ENCODE results near the gene RASSF1. TPM values are rescaled to one million over a fixed set of nuclear protein-coding genes. Genes with fewer than 3 reads are reported as not detected.

Gene RASSF1
- total RNA-seq, 2 experiments from 2014 or later = 68.0 to 71.2 TPM

- H3K27ac ChIP-seq (ENCODE audit: low read depth in 1 of 2, low read length in 2 of 2) = peak overlapping the region in 1 of 2 donors; percentile 17
- H3K36me3 ChIP-seq (ENCODE audit: insufficient read depth, low read length) = peaks cover 33% of the 10 kb centered on the region
- H3K27me3 ChIP-seq (ENCODE audit: control insufficient read depth in 1 of 2, insufficient read depth in 2 of 2, low read length in 2 of 2) = no peaks in the 10 kb centered on the region
- peaks cover 52% of the 10 kb centered on the region for H3K4me1 ChIP-seq (ENCODE audit: insufficient read depth, low read length)
- H3K27me3 Mint-ChIP-seq = no peaks in the 10 kb centered on the region
- CTCF ChIA-PET = interaction anchor here (0.9 to 1.2 kb wide), 3 partner anchors 9 to 61 kb away, joined by 3 to 5 read pairs (median 5); partner anchors contain the start of genes CYB561D2, HYAL3, NAA80 and NPRL2
- POLR2A ChIA-PET = interaction anchor here (0.7 to 1.6 kb wide), 5 partner anchors 9 to 252 kb away, joined by 4 to 17 read pairs (median 5); partner anchors contain the start of genes CISH, CYB561D2, HEMK1 and NPRL2
- TF ChIP-seq, protein P1, sequence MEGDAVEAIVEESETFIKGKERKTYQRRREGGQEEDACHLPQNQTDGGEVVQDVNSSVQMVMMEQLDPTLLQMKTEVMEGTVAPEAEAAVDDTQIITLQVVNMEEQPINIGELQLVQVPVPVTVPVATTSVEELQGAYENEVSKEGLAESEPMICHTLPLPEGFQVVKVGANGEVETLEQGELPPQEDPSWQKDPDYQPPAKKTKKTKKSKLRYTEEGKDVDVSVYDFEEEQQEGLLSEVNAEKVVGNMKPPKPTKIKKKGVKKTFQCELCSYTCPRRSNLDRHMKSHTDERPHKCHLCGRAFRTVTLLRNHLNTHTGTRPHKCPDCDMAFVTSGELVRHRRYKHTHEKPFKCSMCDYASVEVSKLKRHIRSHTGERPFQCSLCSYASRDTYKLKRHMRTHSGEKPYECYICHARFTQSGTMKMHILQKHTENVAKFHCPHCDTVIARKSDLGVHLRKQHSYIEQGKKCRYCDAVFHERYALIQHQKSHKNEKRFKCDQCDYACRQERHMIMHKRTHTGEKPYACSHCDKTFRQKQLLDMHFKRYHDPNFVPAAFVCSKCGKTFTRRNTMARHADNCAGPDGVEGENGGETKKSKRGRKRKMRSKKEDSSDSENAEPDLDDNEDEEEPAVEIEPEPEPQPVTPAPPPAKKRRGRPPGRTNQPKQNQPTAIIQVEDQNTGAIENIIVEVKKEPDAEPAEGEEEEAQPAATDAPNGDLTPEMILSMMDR (IDR thresholded peaks at IDR 0.05) = no peak
- H3K27ac Mint-ChIP-seq = peak overlapping the region; percentile 88
- peaks cover 37% of the 10 kb centered on the region for H3K4me1 Mint-ChIP-seq (ENCODE audit: low read depth)
- intact Hi-C loops (cut with DNase I, micrococcal nuclease) = loop anchor here (1.0 to 5.0 kb wide), 3 partner anchors 8 to 1138 kb away; partner anchors contain the start of genes HYAL3 (in 1 of the 2) and NAA80 (in 1 of the 2)
- H3K9me3 ChIP-seq (ENCODE audit: control insufficient read depth in 1 of 2, insufficient read depth in 1 of 2, low read length in 2 of 2) = no peaks in the 10 kb centered on the region
- H3K9me3 Mint-ChIP-seq = no peaks in the 10 kb centered on the region
- peak overlapping the region; percentile 98 for H3K4me3 Mint-ChIP-seq
- ATAC-seq (ENCODE audit: poor library complexity) (peak; percentile 25), DNase-seq (no peak)
- H3K4me3 ChIP-seq (ENCODE audit: low read length) = peak overlapping the region; percentile 81
- peaks cover 34% of the 10 kb centered on the region for H3K36me3 Mint-ChIP-seq (ENCODE audit: low read depth)
These were observed 19.1 kb upstream of the RASSF1 start for GRCh38 chr3:50359760-50360110.

DNA sequence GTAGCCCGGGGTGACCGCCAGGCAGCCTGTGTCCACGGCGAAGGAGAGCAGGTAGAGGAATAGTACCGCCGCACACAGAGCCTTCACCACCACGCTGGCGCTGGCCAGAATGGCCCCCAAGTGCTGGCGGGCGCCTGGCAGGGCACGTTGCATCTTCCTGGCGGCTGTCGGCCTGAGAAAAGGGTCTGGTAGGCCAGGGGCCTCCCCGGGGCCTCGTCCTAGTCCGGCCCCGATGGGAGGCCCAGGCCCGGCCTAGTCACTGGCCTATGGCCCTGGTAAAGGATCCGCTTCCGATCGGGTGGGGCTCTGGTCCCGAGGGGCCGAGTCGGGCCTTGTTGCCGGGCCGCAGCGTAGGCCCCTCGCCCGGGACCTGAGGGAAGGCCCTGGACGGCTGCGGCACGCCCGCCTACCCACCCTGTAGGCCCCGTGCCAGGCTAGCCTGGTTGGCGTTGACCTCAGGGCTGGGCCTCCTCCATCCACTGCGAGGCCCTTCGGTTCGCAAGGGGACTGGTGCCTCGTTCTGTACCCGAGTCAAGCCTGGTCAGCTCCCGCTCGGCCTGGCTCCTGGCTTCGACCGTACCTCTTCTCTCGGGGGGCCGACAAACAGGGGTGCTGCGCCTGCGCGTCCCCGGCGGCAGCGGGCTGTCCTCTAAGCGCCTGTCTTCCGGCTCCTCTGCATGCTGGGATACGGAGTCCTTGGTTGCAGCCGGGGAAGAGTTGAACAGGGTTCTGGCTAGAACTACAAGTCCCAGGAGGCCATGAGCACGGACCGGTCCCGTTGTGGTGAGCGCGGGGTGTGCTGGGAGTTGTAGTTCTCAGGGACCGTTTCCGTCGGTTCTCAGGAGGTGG lies 18.5 kb upstream of the RASSF1 start, which contains the start of gene TMEM115:
TSS of gene TMEM115 (minus strand) at position 611 of the 849 bp plus-strand sequence. CDS start at position 153, 458 bp downstream.
- CTCF ChIA-PET = interaction anchor here (0.9 to 1.2 kb wide), 3 partner anchors 9 to 60 kb away, joined by 3 to 5 read pairs (median 5); partner anchors contain the start of genes CYB561D2, HYAL3, NAA80 and NPRL2
- peaks cover 46% of the 10 kb centered on the region for H3K4me1 ChIP-seq (ENCODE audit: insufficient read depth, low read length)
- Mint-ChIP-seq H3K27me3 (no peaks in the 10 kb centered on the region), H3K4me3 (peak within 1 kb of the TSS; percentile 98), H3K36me3 (ENCODE audit: low read depth) (peaks cover 40% of the 10 kb centered on the region), H3K27ac (peak within 1 kb of the TSS; percentile 88), H3K9me3 (no peaks in the 10 kb centered on the region), H3K4me1 (ENCODE audit: low read depth) (peaks cover 43% of the 10 kb centered on the region)
- ATAC-seq (ENCODE audit: poor library complexity) = peak; percentile 100
- POLR2A ChIA-PET = interaction anchor here (0.7 to 1.6 kb wide), 5 partner anchors 8 to 253 kb away, joined by 4 to 17 read pairs (median 5); partner anchors contain the start of genes CISH, CYB561D2, HEMK1 and NPRL2
- peaks cover 39% of the 10 kb centered on the region for H3K36me3 ChIP-seq (ENCODE audit: insufficient read depth, low read length)
- peak; percentile 82 to 99 (median 92) for DNase-seq
- H3K4me3 ChIP-seq (ENCODE audit: low read length) = peak within 1 kb of the TSS; percentile 81
- TF ChIP-seq, protein P1 (IDR thresholded peaks at IDR 0.05) = no peak
- H3K27me3 ChIP-seq (ENCODE audit: control insufficient read depth in 1 of 2, insufficient read depth in 2 of 2, low read length in 2 of 2) = no peaks in the 10 kb centered on the region
- H3K27ac ChIP-seq (ENCODE audit: low read depth in 1 of 2, low read length in 2 of 2) = peak within 1 kb of the TSS; percentile 78 to 84
- no peaks in the 10 kb centered on the region for H3K9me3 ChIP-seq (ENCODE audit: control insufficient read depth in 1 of 2, insufficient read depth in 1 of 2, low read length in 2 of 2)
- intact Hi-C loops (cut with DNase I, micrococcal nuclease) = loop anchor here (1.0 to 2.0 kb wide), 2 partner anchors 8 to 60 kb away; partner anchors contain the start of genes HYAL3 (in 1 of the 2) and NAA80 (in 1 of the 2)

DNA sequence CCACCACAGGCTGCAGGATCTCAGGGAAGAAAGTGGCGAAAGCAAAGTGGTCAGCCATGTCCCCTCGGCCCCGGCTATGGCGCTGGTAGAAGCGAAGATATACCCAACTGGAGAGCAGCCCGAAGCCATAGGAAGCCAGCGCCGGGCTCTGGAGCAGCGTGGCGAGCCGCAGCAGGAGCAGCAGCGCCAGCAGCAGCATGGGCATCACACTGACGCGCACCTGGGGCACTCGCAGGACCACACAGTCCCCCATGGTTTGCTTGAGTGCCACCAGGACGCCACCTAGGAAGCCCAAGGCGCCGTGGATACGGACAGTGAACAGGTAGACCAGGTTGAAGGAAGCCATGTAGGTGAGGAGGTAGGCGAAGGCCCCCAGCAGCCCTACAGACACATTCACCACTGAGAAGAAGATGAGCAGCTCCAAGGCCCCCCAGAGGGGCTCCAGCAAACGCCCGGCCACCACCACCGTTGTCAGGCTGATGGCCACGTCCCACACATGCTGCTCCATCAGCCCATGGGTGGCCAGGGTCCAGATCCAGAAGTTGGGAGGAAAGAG lies 17.8 kb upstream of the RASSF1 start:
- CTCF ChIA-PET = interaction anchor here (1.5 kb wide), 1 partner anchor 11 kb away, joined by 6 read pairs; no protein-coding TSS in a partner anchor
- DNase-seq (no peak), ATAC-seq (ENCODE audit: poor library complexity) (no peak)
- Mint-ChIP-seq H3K27me3 (no peaks in the 10 kb centered on the region), H3K4me1 (ENCODE audit: low read depth) (peaks cover 44% of the 10 kb centered on the region), H3K27ac (peak overlapping the region; percentile 76), H3K36me3 (ENCODE audit: low read depth) (peaks cover 46% of the 10 kb centered on the region), H3K9me3 (no peaks in the 10 kb centered on the region), H3K4me3 (peak overlapping the region; percentile 89)
- Histone ChIP-seq H3K36me3 (ENCODE audit: insufficient read depth, low read length) (peaks cover 46% of the 10 kb centered on the region), H3K27me3 (ENCODE audit: control insufficient read depth in 1 of 2, insufficient read depth in 2 of 2, low read length in 2 of 2) (no peaks in the 10 kb centered on the region), H3K4me1 (ENCODE audit: insufficient read depth, low read length) (peaks cover 50% of the 10 kb centered on the region), H3K9me3 (ENCODE audit: control insufficient read depth in 1 of 2, insufficient read depth in 1 of 2, low read length in 2 of 2) (no peaks in the 10 kb centered on the region), H3K27ac (ENCODE audit: low read depth in 1 of 2, low read length in 2 of 2) (peak overlapping the region; percentile 78 to 84), H3K4me3 (ENCODE audit: low read length) (peak overlapping the region; percentile 81)
- TF ChIP-seq, protein P1 (IDR thresholded peaks at IDR 0.05) = no peak
- intact Hi-C loops (cut with DNase I, micrococcal nuclease) = loop anchor here in 1 of 2 experiments (2.0 kb wide), 1 partner anchor 60 kb away; the partner anchor contains the start of genes HYAL3 and NAA80
- POLR2A ChIA-PET = interaction anchor here (6.4 kb wide), 1 partner anchor 20 kb away, joined by 57 read pairs; the partner anchor contains the start of gene RASSF1

Measured in CD4-positive, alpha-beta T cell (primary cell).